Measurements from ENCODE around the gene DLK2.

DNA sequence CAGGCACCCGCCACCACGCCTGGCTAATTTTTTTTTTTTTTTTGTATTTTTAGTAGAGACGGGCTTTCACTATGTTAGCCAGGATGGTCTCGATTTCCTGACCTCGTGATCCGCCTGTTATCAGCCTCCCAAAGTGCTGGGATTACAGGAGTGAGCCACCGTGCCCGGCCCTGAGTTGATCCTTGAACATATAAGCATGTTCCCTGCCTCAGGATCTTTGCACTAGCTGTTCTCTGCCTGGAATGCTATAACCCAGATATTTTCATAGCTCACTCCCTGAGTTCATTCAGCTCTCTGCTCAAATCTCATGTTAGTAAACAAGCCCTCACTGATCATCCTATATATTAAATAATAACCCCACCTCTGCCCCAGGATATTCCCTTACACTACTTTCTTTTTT is 9.0 kb upstream of the DLK2 start:
- TF ChIP-seq, protein P1, sequence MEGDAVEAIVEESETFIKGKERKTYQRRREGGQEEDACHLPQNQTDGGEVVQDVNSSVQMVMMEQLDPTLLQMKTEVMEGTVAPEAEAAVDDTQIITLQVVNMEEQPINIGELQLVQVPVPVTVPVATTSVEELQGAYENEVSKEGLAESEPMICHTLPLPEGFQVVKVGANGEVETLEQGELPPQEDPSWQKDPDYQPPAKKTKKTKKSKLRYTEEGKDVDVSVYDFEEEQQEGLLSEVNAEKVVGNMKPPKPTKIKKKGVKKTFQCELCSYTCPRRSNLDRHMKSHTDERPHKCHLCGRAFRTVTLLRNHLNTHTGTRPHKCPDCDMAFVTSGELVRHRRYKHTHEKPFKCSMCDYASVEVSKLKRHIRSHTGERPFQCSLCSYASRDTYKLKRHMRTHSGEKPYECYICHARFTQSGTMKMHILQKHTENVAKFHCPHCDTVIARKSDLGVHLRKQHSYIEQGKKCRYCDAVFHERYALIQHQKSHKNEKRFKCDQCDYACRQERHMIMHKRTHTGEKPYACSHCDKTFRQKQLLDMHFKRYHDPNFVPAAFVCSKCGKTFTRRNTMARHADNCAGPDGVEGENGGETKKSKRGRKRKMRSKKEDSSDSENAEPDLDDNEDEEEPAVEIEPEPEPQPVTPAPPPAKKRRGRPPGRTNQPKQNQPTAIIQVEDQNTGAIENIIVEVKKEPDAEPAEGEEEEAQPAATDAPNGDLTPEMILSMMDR (IDR thresholded peaks at IDR 0.05) = no peak
- TF ChIP-seq POLR2A (IDR thresholded peaks at IDR 0.05) = no peak
- no peak for TF ChIP-seq POLR2AphosphoS5 (IDR thresholded peaks at IDR 0.05; ENCODE audit: insufficient read depth in 1 of 2, low read depth in 1 of 2)

All from vagina (tissue), 2 donors.